Measurements from ENCODE around the gene RPL15. TPM values are rescaled to one million over a fixed set of nuclear protein-coding genes. Genes with fewer than 3 reads are reported as not detected.

Gene RPL15
- total and polyA plus RNA-seq, 2 of the 8 experiments (the other 6 are each of a cell fraction or from before 2014, with no cell fraction given): 2,819 to 6,473 TPM

- TF ChIP-seq NANOG (IDR thresholded peaks at IDR 0.05; ENCODE audit: insufficient read depth, low read depth, low read length, poor library complexity, severe bottlenecking): no peak
- TF ChIP-seq CBX8 (IDR thresholded peaks at IDR 0.05; ENCODE audit: borderline replicate concordance, low read depth, low read length): no peak
- no peak for TF ChIP-seq KDM4A (IDR thresholded peaks at IDR 0.05; ENCODE audit: low read depth, low read length, severe bottlenecking)
- no peak for TF ChIP-seq POLR2A (IDR thresholded peaks at IDR 0.05; ENCODE audit: control extremely low read depth in 1 of 2, low read depth in 2 of 2, low read length in 2 of 2)
- no peak for TF ChIP-seq ASH2L (IDR thresholded peaks at IDR 0.05; ENCODE audit: low read length)
These were observed 20.4 kb downstream of the RPL15 start (continued) for GRCh38 chr3:23937296-23937695.

Data from H1 (cell line).